ENCODE data around the gene HTR3A.

- TF ChIP-seq, protein P1, sequence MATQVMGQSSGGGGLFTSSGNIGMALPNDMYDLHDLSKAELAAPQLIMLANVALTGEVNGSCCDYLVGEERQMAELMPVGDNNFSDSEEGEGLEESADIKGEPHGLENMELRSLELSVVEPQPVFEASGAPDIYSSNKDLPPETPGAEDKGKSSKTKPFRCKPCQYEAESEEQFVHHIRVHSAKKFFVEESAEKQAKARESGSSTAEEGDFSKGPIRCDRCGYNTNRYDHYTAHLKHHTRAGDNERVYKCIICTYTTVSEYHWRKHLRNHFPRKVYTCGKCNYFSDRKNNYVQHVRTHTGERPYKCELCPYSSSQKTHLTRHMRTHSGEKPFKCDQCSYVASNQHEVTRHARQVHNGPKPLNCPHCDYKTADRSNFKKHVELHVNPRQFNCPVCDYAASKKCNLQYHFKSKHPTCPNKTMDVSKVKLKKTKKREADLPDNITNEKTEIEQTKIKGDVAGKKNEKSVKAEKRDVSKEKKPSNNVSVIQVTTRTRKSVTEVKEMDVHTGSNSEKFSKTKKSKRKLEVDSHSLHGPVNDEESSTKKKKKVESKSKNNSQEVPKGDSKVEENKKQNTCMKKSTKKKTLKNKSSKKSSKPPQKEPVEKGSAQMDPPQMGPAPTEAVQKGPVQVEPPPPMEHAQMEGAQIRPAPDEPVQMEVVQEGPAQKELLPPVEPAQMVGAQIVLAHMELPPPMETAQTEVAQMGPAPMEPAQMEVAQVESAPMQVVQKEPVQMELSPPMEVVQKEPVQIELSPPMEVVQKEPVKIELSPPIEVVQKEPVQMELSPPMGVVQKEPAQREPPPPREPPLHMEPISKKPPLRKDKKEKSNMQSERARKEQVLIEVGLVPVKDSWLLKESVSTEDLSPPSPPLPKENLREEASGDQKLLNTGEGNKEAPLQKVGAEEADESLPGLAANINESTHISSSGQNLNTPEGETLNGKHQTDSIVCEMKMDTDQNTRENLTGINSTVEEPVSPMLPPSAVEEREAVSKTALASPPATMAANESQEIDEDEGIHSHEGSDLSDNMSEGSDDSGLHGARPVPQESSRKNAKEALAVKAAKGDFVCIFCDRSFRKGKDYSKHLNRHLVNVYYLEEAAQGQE (IDR thresholded peaks at IDR 0.05; ENCODE audit: insufficient read depth in 1 of 2, low read depth in 2 of 2, low read length in 1 of 2), result no peak
- TF ChIP-seq CTCF (IDR thresholded peaks at IDR 0.05), result no peak
- TF ChIP-seq POLR2AphosphoS5 (IDR thresholded peaks at IDR 0.05; ENCODE audit: low read depth, low read length), result no peak
- no peak for TF ChIP-seq SIN3A (IDR thresholded peaks at IDR 0.05; ENCODE audit: borderline replicate concordance, insufficient read depth, low read depth, low read length)
- no peak for TF ChIP-seq TCF7L2 (IDR thresholded peaks at IDR 0.05; ENCODE audit: low read depth, low read length)
Observed at GRCh38 chr11:113926273-113927197, 48.4 kb upstream of the HTR3A start.

All from Panc1 (cell line).